Esophagus squamous epithelium (tissue), 5 donors: Measurements from ENCODE around the gene SAPCD2. TPM values are rescaled to one million over a fixed set of nuclear protein-coding genes. Genes with fewer than 3 reads are reported as not detected.
"Not testable (repeated sequence)": the region's sequence is repeated elsewhere in the genome, so short reads cannot be mapped to it uniquely, and the experiment has no call there.

Experiments used
- DNase-seq: peaks from one replicate; lab custom pipeline; 2025; lab: John Stamatoyannopoulos, UW
- H3K27ac ChIP-seq, 4 donors: fragments of 200-600 bp; sonication (generic); one replicate each; pipeline ENCODE4 v1.5.1; 2016 to 2019; ENCODE audit warnings: mild to moderate bottlenecking in 1 of 4
- H3K27me3 ChIP-seq, 4 donors: fragments of 200-600 bp; sonication (generic); 1 replicate in 3 of 4; 2 replicates in 1 of 4; pipeline versions ENCODE4 v1.5.1 to v1.6.0; 2017 to 2021; ENCODE audit warnings: antibody characterized with exemption in 1 of 4
- H3K36me3 ChIP-seq, 3 donors: fragments of 200-600 bp; sonication (generic); one replicate each; pipeline ENCODE4 v1.5.1; 2016 to 2019
- H3K4me1 ChIP-seq, 3 donors: fragments of 200-600 bp; sonication (generic); one replicate each; pipeline ENCODE4 v1.5.1; 2017 to 2019
- H3K4me3 ChIP-seq, 4 donors: fragments of 200-600 bp; sonication (generic); 1 replicate in 3 of 4; 2 replicates in 1 of 4; pipeline ENCODE4 v1.5.1; 2016 to 2019; ENCODE audit warnings: mild to moderate bottlenecking in 2 of 4, moderate library complexity in 1 of 4
- H3K9me3 ChIP-seq, 3 donors: fragments of 200-600 bp; sonication (generic); one replicate each; pipeline ENCODE4 v1.5.1; 2016 to 2019
- CTCF ChIP-seq, 6 experiments: fragments of 450-650 bp in 4 of 6; fragments of 200-600 bp in 2 of 6; sonication (generic) in 2 of 6; IDR thresholded peaks; one replicate each; pipeline ENCODE4 v1.5.1; 2016 to 2019; ENCODE audit warnings: antibody characterized with exemption in 6 of 6, mild to moderate bottlenecking in 4 of 6, moderate library complexity in 4 of 6
- POLR2A ChIP-seq, 4 donors: fragments of 450-650 bp; IDR thresholded peaks; one replicate each; pipeline ENCODE4 v1.6.1; 2017; ENCODE audit warnings: antibody characterized with exemption in 4 of 4, mild to moderate bottlenecking in 4 of 4, moderate library complexity in 3 of 4
- WGBS, 2 donors: methylation state at CpG; one replicate each; pipeline ENCODE4 v1.1.5; 2018; 5-methylcytosine and 5-hydroxymethylcytosine counted together
- intact Hi-C: fragments of 100-400 bp; cut with DNase I; formaldehyde crosslinking; loops from one replicate; pipeline ENCODE4 v1.15.0; 2022
- total RNA-seq, 4 donors: library from RNA; depleted of rRNA; stranded (reverse); fragments of >200 nt; gene quantifications; one replicate each; pipeline ENCODE4 v1.1.0, GENCODE V29; 2016
- donor health status: DM: yes; HTN: yes; CAD: no.

Gene SAPCD2, protein sequence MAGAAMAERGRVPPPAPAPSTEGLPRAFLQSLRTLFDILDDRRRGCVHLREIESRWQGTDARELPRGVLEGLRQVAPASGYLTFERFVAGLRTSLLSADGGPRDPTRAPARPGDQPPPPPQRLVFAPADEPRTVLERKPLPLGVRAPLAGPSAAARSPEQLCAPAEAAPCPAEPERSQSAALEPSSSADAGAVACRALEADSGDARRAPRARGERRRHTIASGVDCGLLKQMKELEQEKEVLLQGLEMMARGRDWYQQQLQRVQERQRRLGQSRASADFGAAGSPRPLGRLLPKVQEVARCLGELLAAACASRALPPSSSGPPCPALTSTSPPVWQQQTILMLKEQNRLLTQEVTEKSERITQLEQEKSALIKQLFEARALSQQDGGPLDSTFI
- 10 to 100 TPM in 3 of 4 donors, 1 to 10 TPM in 1; 8.2 to 21.2 (median 14.7) TPM for total RNA-seq

DNA sequence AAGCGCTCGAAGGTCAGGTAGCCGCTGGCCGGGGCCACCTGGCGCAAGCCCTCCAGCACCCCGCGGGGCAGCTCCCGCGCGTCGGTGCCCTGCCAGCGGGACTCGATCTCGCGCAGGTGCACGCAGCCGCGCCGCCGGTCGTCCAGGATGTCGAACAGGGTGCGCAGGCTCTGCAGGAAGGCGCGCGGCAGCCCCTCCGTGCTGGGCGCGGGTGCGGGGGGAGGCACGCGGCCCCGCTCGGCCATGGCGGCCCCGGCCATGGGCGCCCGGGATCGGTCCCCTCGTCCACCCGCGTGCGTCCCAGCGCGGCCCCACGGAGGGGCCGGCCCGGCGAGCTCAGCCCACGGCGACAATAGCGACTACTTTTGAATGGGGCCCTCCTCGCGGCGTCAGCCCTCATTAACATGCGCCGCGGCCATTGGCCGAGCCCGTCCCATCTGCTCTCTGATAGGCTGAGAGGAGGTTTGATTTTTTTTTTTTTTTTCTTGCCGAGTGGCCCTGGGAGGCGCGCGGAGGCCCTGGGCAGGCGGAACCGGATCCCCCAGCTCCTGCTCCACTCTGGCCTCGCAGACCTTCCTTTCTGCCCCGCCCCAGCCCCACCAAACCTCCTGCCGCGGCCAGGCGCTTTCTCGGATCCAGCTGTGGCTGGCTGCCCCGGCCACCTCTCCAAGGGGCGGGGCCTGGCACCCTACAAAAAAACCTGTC, at the start of gene SAPCD2:
TSS of gene SAPCD2 (minus strand) at position 357 of the 705 bp plus-strand sequence. CDS start at position 260, 97 bp downstream.
- Histone ChIP-seq H3K27ac (peak within 1 kb of the TSS; percentile 51 to 84 (median 73)), H3K9me3 (no peaks in the 10 kb centered on the region), H3K36me3 (no peaks in the 10 kb centered on the region), H3K4me3 (peak within 1 kb of the TSS; percentile 34 to 79 (median 50)), H3K27me3 (peaks cover 0 to 23% (median 0%) of the 10 kb centered on the region in 4 donors), H3K4me1 (peaks cover 26 to 49% (median 31%) of the 10 kb centered on the region in 3 donors)
- peak in 2 of 4 donors; percentile 26 to 60 for TF ChIP-seq POLR2A (IDR thresholded peaks at IDR 0.05)
- peak in 1 of 6 experiments; percentile 4 for TF ChIP-seq CTCF (IDR thresholded peaks at IDR 0.05)
- intact Hi-C loops: no loop called here
- DNase-seq: peak; percentile 49
- WGBS, 2 donors: 0% methylated on average over 23 to 29 of the region's 74 CpGs

GRCh38 chr9:137118092-137118603, 47.8 kb upstream of the SAPCD2 start:
- H3K4me3 ChIP-seq, DNase-seq, H3K36me3 ChIP-seq, H3K27ac ChIP-seq, H3K9me3 ChIP-seq: not testable (repeated sequence)
- 73 to 82% methylated on average over 10 to 11 of the region's 12 CpGs for WGBS, 2 donors
- H3K4me1 ChIP-seq: peaks cover 14 to 22% (median 15%) of the 10 kb centered on the region in 3 donors
- peaks cover 0 to 17% (median 0%) of the 10 kb centered on the region in 4 donors for H3K27me3 ChIP-seq
- intact Hi-C loops: loop anchor here (5.0 kb wide), 1 partner anchor 109 kb away; the partner anchor contains the start of genes CYSRT1 and RNF224

- 76 to 78% methylated on average over 7 to 15 of the region's 15 CpGs for WGBS, 2 donors
- TF ChIP-seq CTCF (IDR thresholded peaks at IDR 0.05) (no peak), POLR2A (IDR thresholded peaks at IDR 0.05) (no peak)
- intact Hi-C loops: loop anchor here (5.0 kb wide), 1 partner anchor 110 kb away; the partner anchor contains the start of genes CYSRT1 and RNF224
- Histone ChIP-seq H3K27me3 (peaks cover 0 to 17% (median 0%) of the 10 kb centered on the region in 4 donors), H3K9me3 (no peaks in the 10 kb centered on the region), H3K4me3 (no peak overlapping the region), H3K27ac (no peak overlapping the region), H3K36me3 (peaks cover 0 to 12% (median 4%) of the 10 kb centered on the region in 3 donors), H3K4me1 (peaks cover 14 to 24% (median 15%) of the 10 kb centered on the region in 3 donors)
- DNase-seq: no peak
These were observed 46.9 kb upstream of the SAPCD2 start for GRCh38 chr9:137117269-137117731.

GRCh38 chr9:137116728-137117127, 46.4 kb upstream of the SAPCD2 start:
- 62 to 72% methylated on average over 17 of the region's 17 CpGs for WGBS, 2 donors

More at GRCh38 chr9:137116728-137117127, 46.4 kb upstream of the SAPCD2 start:
- TF ChIP-seq POLR2A (IDR thresholded peaks at IDR 0.05): no peak
- no peak for TF ChIP-seq CTCF (IDR thresholded peaks at IDR 0.05)
- Histone ChIP-seq H3K27ac (no peak overlapping the region), H3K36me3 (peaks cover 2 to 17% (median 4%) of the 10 kb centered on the region in 3 donors), H3K4me3 (no peak overlapping the region), H3K4me1 (peaks cover 14 to 22% (median 15%) of the 10 kb centered on the region in 3 donors), H3K27me3 (peaks cover 0 to 17% (median 0%) of the 10 kb centered on the region in 4 donors), H3K9me3 (no peaks in the 10 kb centered on the region)
- DNase-seq: no peak
- intact Hi-C loops: loop anchor here (5.0 kb wide), 1 partner anchor 111 kb away; the partner anchor contains the start of genes CYSRT1 and RNF224
